ENCODE measurements around the gene GPR82. TPM values are rescaled to one million over a fixed set of nuclear protein-coding genes. Genes with fewer than 3 reads are reported as not detected.

Gene GPR82
- total RNA-seq, 2 donors from 2014 or later = not detected

- H3K27me3 ChIP-seq (ENCODE audit: control insufficient read depth, insufficient read depth, low read length, poor library complexity, severe bottlenecking) = no peaks in the 10 kb centered on the region
- H3K27ac ChIP-seq (ENCODE audit: low read depth, low read length) = no peak overlapping the region
- Mint-ChIP-seq H3K36me3 (ENCODE audit: low read depth) (peaks cover 5% of the 10 kb centered on the region), H3K4me1 (peaks cover 3% of the 10 kb centered on the region), H3K9me3 (peaks cover 34% of the 10 kb centered on the region), H3K27me3 (ENCODE audit: insufficient read depth) (no peaks in the 10 kb centered on the region), H3K4me3 (no peak overlapping the region), H3K27ac (no peak overlapping the region)
- TF ChIP-seq CTCF (conservative IDR thresholded peaks at IDR 0.05) = no peak
- no peaks in the 10 kb centered on the region for H3K4me1 ChIP-seq (ENCODE audit: control insufficient read depth, insufficient read depth, low read length)
- H3K4me3 ChIP-seq (ENCODE audit: low read length) = no peak overlapping the region
- DNase-seq = no peak
- H3K36me3 ChIP-seq (ENCODE audit: control insufficient read depth, insufficient read depth, low read length) = peaks cover 3% of the 10 kb centered on the region
- 96% methylated on average over 1 of the region's 1 CpG; no CpG with 5 or more reads in 1 of the 2 experiments for WGBS, 2 experiments (ENCODE audit: insufficient coverage in 1 of 2, insufficient read length in 1 of 2)
- H3K9me3 ChIP-seq (ENCODE audit: control insufficient read depth, low read length) = no peaks in the 10 kb centered on the region
- no peak overlapping the region for H3K9ac ChIP-seq (ENCODE audit: extremely low read depth, low read length, poor library complexity, severe bottlenecking)
These were observed 31.7 kb upstream of the GPR82 start for GRCh38 chrX:41692162-41692749.

GRCh38 chrX:41693024-41693423 lies 31.0 kb upstream of the GPR82 start:
- no peak overlapping the region for H3K4me3 Mint-ChIP-seq
- H3K27me3 Mint-ChIP-seq (ENCODE audit: insufficient read depth) = no peaks in the 10 kb centered on the region
- H3K27ac ChIP-seq (ENCODE audit: low read depth, low read length) = no peak overlapping the region
- peaks cover 6% of the 10 kb centered on the region for H3K36me3 Mint-ChIP-seq (ENCODE audit: low read depth)
- H3K9me3 ChIP-seq (ENCODE audit: control insufficient read depth, low read length) = no peaks in the 10 kb centered on the region
- H3K27me3 ChIP-seq (ENCODE audit: control insufficient read depth, insufficient read depth, low read length, poor library complexity, severe bottlenecking) = no peaks in the 10 kb centered on the region
- H3K4me3 ChIP-seq (ENCODE audit: low read length) = no peak overlapping the region
- peaks cover 3% of the 10 kb centered on the region for H3K36me3 ChIP-seq (ENCODE audit: control insufficient read depth, insufficient read depth, low read length)
- peaks cover 3% of the 10 kb centered on the region for H3K4me1 Mint-ChIP-seq
- TF ChIP-seq CTCF (conservative IDR thresholded peaks at IDR 0.05) = no peak
- no peak overlapping the region for H3K9ac ChIP-seq (ENCODE audit: extremely low read depth, low read length, poor library complexity, severe bottlenecking)
- peaks cover 34% of the 10 kb centered on the region for H3K9me3 Mint-ChIP-seq
- H3K27ac Mint-ChIP-seq = no peak overlapping the region
- no peak for DNase-seq
- H3K4me1 ChIP-seq (ENCODE audit: control insufficient read depth, insufficient read depth, low read length) = no peaks in the 10 kb centered on the region
- WGBS, 2 experiments (ENCODE audit: insufficient coverage in 1 of 2, insufficient read length in 1 of 2) = 100% methylated on average over 1 of the region's 3 CpGs; no CpG with 5 or more reads in 1 of the 2 experiments

- Mint-ChIP-seq H3K27me3 (ENCODE audit: insufficient read depth) (no peaks in the 10 kb centered on the region), H3K4me3 (no peak overlapping the region), H3K4me1 (no peaks in the 10 kb centered on the region), H3K27ac (no peak overlapping the region), H3K36me3 (ENCODE audit: low read depth) (peaks cover 5% of the 10 kb centered on the region), H3K9me3 (peaks cover 32% of the 10 kb centered on the region)
- Histone ChIP-seq H3K36me3 (ENCODE audit: control insufficient read depth, insufficient read depth, low read length) (peaks cover 3% of the 10 kb centered on the region), H3K9ac (ENCODE audit: extremely low read depth, low read length, poor library complexity, severe bottlenecking) (no peak overlapping the region), H3K4me1 (ENCODE audit: control insufficient read depth, insufficient read depth, low read length) (no peaks in the 10 kb centered on the region), H3K4me3 (ENCODE audit: low read length) (no peak overlapping the region), H3K27ac (ENCODE audit: low read depth, low read length) (no peak overlapping the region), H3K27me3 (ENCODE audit: control insufficient read depth, insufficient read depth, low read length, poor library complexity, severe bottlenecking) (no peaks in the 10 kb centered on the region), H3K9me3 (ENCODE audit: control insufficient read depth, low read length) (no peaks in the 10 kb centered on the region)
- DNase-seq = no peak
- no peak for TF ChIP-seq CTCF (conservative IDR thresholded peaks at IDR 0.05)
- WGBS, 2 experiments (ENCODE audit: insufficient coverage in 1 of 2, insufficient read length in 1 of 2) = 93 to 100% methylated on average over 2 to 5 of the region's 7 CpGs
These were observed 28.6 kb upstream of the GPR82 start for GRCh38 chrX:41695426-41695825.

All from endodermal cell (in vitro differentiated cells).